ENCODE results near the gene ACSL5. TPM values are rescaled to one million over a fixed set of nuclear protein-coding genes. Genes with fewer than 3 reads are reported as not detected.
A peak's percentile ranks its signal among the peaks of the same experiment; 100 is the strongest.

The ACSL5 gene
- total and polyA plus RNA-seq, 2 of the 4 experiments (the other 2 are of a cell fraction) = 0.87 to 1.3 TPM

DNA sequence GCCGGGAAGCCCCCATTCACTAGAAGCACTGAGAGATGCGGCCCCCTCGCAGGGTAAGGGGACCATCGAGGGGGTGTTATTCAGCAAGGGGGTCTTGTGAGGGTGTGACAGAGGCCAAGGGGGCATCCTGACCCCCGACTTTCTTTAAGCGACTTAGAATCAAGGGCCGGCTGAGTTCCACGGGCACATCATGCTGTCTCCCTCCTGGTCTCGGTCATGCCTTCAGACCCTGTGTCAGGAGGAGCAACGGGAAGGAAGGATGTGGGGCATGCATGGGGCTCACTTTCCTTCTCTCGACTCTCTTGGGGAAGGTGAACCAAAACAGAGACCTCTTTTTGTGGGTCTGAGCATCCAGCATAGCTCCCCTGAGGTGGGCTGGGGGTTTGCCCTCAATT, 2.5 kb downstream of the ACSL5 start:
- no peak for ATAC-seq (ENCODE audit: low read depth)
- Histone ChIP-seq H2BK120ac (ENCODE audit: low read depth, low read length) (peak overlapping the region; percentile 88; the same call in 1 of the 2 replicates), H2AK9ac (replicated peaks; ENCODE audit: low read depth, low read length, poor library complexity) (peak overlapping the region; percentile 90), H3K9me3 (ENCODE audit: control insufficient read depth, insufficient read depth, low read length) (no peaks in the 10 kb centered on the region), H3K4me2 (ENCODE audit: low read depth, low read length) (peak overlapping the region; percentile 47), H4K5ac (ENCODE audit: low read depth, low read length) (peak overlapping the region; percentile 83), H3K36me3 (ENCODE audit: control insufficient read depth, insufficient read depth, low read length) (no peaks in the 10 kb centered on the region; the same call in 1 of the 2 replicates), H2BK5ac (ENCODE audit: low read depth, low read length, poor library complexity, severe bottlenecking) (peak overlapping the region; percentile 46), H3K27me3 (ENCODE audit: control insufficient read depth, insufficient read depth, low read length) (no peaks in the 10 kb centered on the region), H2AFZ (replicated peaks; ENCODE audit: low read length, poor library complexity) (peak overlapping the region; percentile 97), H2BK20ac (ENCODE audit: low read depth, low read length) (peak overlapping the region; percentile 26), H3K4me1 (ENCODE audit: control insufficient read depth, insufficient read depth, low read length) (peaks cover 18% of the 10 kb centered on the region), H2AK5ac (ENCODE audit: low read depth, low read length) (peak overlapping the region; percentile 73; the same call in 1 of the 2 replicates), H3K14ac (replicated peaks; ENCODE audit: low read depth, low read length) (peak overlapping the region; percentile 96), H3K56ac (ENCODE audit: extremely low read depth, insufficient read depth, low read length) (no peak overlapping the region), H4K8ac (ENCODE audit: low read depth in 2 of 2, low read length in 2 of 2) (peak overlapping the region; percentile 90 to 94), H4K20me1 (ENCODE audit: insufficient read depth, low read length) (no peaks in the 10 kb centered on the region), H3K18ac (ENCODE audit: low read depth, low read length) (peak overlapping the region; percentile 74; the same call in 1 of the 2 replicates), H3K27ac (ENCODE audit: insufficient read depth, low read length) (peak overlapping the region; percentile 49), H4K91ac (ENCODE audit: insufficient read depth, low read depth, low read length) (peak overlapping the region; percentile 79; the same call in 1 of the 2 replicates), H3K4me3 (ENCODE audit: insufficient read depth, low read depth, low read length) (no peak overlapping the region), H3K9me1 (ENCODE audit: insufficient read depth, low read length) (peaks cover 10% of the 10 kb centered on the region; the same call in 1 of the 2 replicates), H2BK15ac (ENCODE audit: low read depth, low read length) (peak overlapping the region; percentile 25; the same call in 1 of the 3 replicates), H3K79me1 (ENCODE audit: low read depth in 1 of 2, low read length in 2 of 2) (no peaks in the 10 kb centered on the region), H3K9ac (ENCODE audit: low read depth, low read length) (peak overlapping the region; percentile 8; the same call in 1 of the 2 replicates), H3K23ac (ENCODE audit: low read depth, low read length) (no peak overlapping the region), H3K4ac (ENCODE audit: low read depth, low read length) (peak overlapping the region; percentile 96)
- intact Hi-C loops (cut with micrococcal nuclease) = no loop called here
- ChIA-PET CTCF (no interaction called here), POLR2A (ENCODE audit: unreplicated experiment) (no interaction called here)
- in situ Hi-C loops (cut with MboI; ENCODE audit: low sequenced_read_pairs) = no loop called here
- no peak for TF ChIP-seq SMC3 (IDR thresholded peaks at IDR 0.05; ENCODE audit: low read depth, low read length)
- no peak for TF ChIP-seq USF2 (IDR thresholded peaks at IDR 0.05; ENCODE audit: low read depth, low read length)
- no peak for TF ChIP-seq FOS (IDR thresholded peaks at IDR 0.05; ENCODE audit: low read depth, low read length)
- no peak for TF ChIP-seq BHLHE40 (IDR thresholded peaks at IDR 0.05; ENCODE audit: low read depth, low read length)
- TF ChIP-seq RAD21 (IDR thresholded peaks at IDR 0.05; ENCODE audit: low read length) = no peak
- no peak for TF ChIP-seq NFE2L2 (IDR thresholded peaks at IDR 0.05; ENCODE audit: low read depth, low read length)
- no peak for TF ChIP-seq MAFK (IDR thresholded peaks at IDR 0.05; ENCODE audit: low read depth, low read length)
- TF ChIP-seq CEBPB (IDR thresholded peaks at IDR 0.05; ENCODE audit: low read depth, low read length) = no peak
- TF ChIP-seq, protein P1, sequence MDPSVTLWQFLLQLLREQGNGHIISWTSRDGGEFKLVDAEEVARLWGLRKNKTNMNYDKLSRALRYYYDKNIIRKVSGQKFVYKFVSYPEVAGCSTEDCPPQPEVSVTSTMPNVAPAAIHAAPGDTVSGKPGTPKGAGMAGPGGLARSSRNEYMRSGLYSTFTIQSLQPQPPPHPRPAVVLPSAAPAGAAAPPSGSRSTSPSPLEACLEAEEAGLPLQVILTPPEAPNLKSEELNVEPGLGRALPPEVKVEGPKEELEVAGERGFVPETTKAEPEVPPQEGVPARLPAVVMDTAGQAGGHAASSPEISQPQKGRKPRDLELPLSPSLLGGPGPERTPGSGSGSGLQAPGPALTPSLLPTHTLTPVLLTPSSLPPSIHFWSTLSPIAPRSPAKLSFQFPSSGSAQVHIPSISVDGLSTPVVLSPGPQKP (IDR thresholded peaks at IDR 0.05; ENCODE audit: borderline replicate concordance, low read depth, low read length) = no peak
- DNase-seq = no peak
- dilution Hi-C loops (cut with HindIII; ENCODE audit: low sequenced_read_pairs, unreplicated experiment) = no loop called here
- no CpG with 5 or more reads among the region's 11 CpGs for WGBS, 2 experiments (ENCODE audit: extremely low coverage in 2 of 2, insufficient read length in 1 of 2)
- BruUV-seq (replicated peaks) = no TSS peak

All from IMR-90 (cell line).